Kidney capillary endothelial cell (primary cell): ENCODE results near the gene MICALL2.
A peak's percentile ranks its signal among the peaks of the same experiment; 100 is the strongest.

Experiments
- DNase-seq: peaks from one replicate; pipeline ENCODE4 v3.0.0-alpha.2; 2018; ENCODE audit warnings: low spot score

Gene MICALL2

DNA sequence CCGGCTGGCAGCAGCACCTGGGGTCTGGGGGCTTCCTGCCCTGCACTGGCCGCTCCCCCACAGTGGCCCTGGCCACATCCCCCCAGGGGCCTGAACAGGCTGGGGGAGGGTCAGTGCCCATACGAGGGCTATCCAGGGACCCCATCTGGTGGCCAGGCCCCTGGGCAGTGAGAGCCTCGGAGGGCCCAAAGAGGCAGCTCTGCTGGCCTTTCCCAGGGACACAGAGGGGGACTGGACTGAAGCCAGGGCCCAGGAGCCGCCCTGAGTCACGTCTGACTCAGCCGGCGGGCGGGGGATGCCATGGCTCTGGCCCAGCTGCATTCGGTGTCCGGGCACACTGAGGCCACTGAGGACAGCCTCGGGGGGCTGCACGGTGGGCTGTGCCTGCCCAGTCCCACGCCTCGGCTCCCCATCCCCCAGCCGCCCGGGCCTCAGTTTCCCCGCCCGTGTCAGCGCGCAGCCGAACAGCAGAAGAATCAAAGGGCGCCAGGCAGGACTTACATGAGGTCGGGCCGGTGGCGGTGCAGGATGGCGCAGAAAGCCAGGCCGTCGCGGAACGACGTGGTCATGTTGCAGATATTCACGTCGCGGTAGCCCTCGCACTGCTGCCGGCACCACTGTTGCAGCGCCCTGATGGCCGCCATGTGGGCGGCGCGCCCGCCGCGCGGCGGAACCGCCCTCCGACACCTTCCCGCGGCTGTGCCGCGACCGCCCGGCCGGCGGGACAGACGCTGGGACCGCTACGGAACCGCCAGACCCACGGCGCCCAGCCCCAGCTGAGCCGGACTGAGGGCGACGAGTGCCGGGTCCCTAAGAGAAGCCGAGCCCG lies at the start of gene MICALL2:
TSS of gene MICALL2 (minus strand) at position 788 of the 829 bp plus-strand sequence. CDS start at position 644, 144 bp downstream.
- DNase-seq, result peak; percentile 88

DNA sequence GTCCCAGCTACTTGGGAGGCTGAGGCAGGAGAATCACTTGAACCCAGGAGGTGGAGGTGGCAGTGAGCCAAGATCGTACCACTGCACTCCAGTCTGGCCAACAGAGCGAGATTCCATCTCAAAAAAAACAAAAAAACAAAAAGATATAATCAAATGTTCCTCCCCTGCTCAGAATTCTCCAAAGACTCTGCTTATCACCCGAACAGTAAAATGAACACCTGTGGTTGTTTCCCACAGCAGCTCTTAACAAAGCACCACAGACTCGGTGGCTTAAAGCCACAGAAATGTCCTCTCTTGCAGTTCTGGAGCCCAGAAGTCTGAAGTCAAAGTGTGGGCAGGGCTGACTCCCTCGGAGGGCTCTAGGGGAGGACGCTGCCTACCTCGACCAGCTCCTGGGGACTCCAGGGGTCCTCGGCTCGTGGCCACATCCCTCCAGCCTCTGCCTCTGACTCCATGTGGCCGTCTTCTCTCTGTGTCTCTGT lies 49.0 kb upstream of the MICALL2 start:
- no peak for DNase-seq

DNA sequence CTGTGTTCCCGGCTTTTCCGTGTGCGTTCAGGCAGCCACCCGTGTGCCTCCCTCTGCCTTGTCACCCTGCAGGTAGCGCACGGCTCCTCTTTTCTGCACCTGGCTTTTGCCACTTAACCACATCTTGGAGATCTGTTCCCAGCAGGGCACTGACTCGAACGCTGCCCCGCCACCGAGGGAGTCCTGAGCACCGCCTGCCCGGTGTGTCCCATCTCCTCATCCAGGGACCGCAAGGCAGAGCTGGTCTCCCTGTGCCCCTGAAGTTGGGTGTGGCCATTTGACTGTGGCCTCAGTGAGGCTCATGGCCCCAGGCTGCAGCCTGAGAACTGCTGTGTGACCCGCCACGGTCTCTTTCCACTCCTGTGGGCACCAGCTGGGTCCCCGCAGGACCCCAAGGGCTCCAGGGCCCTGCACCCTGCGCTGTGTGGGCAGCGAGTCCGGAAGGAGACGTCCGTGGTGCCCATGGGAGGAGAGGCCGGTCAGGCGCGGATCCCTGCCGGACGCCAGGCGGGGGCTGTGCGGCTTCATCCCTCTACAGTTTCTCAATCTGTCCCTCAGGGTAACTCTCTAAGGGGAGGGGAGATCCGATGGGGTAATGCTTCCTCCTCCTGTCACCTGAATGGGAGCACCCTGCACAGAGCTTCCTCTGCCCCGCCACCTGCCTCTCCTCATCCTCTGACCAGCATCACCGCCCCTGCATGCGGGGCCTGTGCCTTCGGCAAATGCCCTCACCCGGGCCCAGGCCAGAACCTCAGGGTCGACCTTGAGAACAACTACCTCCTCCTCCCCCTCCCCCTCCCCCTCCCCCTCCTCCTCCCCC lies 46.7 kb upstream of the MICALL2 start:
- no peak for DNase-seq

DNA sequence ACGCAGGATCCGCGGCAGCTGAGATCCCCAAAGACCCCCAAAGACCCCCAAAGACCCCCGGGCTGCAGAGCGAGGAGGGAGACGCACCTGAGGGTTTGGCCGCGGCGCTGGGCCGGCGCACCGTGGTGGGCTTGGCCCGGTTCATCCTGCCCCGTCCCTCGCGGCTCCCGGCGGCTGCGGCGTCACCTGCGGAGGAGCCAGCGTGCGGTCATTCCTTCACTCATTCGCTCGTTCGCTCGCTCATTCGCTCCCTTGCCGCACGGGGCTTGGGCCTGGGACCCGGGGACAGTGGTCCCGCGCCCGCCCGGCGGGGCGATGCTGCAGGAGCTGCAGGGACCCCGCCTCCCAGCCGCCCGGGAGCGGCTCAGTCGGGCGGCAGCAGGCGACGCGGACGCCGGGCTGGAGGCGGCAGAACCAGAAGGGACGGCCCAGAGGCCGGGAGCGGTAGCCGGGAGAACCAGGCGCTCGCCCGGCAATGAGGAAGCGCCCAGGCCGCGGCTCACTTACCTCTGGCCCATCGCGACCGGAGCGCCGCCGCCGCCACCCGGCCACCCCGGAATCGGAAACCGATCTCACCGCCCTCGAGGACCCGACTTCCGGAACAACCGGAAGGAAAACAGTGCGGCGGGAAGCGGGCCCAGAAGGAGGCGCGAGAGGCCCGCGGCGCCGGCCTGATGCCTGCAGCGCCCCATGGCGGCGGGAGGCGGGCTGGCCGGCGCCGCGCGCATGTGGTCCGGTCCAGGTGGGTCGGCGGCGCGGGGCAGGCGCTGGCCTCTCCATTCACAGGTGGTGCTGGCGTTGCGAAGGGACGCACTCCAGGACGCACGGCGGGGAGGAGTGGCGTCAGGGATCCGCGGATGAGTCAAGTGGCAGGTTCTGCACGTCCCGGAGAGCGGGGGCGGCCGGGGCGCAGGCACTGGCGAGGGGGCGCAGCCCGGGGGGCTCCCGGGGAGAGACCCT lies 44.8 kb upstream of the MICALL2 start, which contains the start of gene INTS1:
TSS of gene INTS1 (minus strand) at position 574 of the 960 bp plus-strand sequence. CDS start at position 145, 429 bp downstream.
- DNase-seq, result peak; percentile 89

DNA sequence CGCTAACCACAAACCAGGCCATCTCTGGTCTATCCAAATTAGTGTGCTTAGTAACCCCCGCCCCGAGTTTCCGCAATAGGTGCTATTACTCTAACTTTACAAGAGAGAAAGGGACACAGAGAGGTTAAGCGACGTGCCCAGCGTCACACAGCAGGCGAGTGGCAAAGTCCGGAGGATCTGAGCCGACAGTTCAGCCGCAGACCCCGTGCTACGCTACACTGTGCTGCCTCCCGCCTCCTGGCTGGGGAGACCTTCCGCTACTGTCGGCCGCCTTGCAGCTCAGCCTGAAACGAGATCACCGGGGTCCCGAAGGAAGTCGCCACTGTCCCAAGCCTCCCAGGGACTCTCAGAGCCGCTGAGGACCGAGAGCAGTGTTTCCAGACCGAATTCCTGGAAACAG lies 44.1 kb upstream of the MICALL2 start:
- no peak for DNase-seq

DNA sequence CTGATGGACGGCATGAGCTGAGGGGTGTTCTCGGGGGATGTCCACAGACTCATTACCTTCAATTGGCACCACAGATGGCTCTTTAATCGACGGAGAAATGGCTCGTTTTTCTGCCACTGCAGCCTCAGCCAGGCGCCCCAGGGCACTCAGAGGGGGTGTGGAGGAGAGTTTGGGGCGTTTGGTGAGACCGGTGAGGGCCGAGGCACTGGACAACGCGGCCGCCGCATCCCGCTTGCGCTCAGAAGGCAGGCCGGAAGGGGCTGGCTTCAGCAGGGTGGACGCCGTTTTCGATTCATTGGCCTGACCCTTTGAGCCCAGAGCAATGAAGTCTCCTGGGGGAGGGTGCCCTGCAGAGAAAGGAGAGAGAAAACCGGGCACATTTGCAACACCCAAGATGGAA lies 43.6 kb upstream of the MICALL2 start:
- DNase-seq, result no peak

DNA sequence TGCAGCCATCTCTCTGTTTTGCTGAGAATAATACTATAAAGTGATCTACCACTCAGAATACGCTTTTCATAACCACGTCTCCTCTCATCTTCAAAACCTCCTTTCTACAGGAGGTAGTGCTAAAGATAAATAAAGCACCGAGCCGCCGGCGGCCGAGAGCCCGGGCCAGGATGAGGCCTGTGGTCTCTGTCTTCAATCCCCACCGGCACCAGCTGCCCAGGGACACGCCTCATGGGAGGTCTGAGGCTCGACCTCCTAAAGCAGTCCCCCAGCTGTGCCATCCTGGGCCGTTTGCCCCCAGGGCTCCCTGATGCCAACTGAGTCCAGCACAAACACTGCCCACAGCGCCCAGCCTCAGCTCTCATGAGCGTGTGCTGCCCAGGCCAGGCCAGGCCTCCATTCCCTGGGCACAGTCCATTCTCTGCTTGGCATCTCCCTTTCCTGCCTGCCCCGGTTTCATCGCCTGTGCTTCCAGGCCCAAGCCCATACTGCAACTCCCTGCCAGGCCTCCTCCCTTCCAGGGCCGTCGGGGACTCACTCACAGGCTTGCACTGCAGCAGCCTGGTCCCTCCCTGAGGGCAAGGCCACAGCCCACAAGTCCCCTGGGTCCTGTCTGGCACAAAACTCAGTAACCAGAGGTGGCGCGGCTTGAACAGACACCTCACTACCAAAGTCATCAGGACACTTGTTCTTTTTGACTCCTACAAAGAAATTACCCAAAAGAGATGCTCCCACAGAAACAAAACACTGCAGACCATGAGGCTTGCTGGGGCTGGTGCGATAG lies 42.4 kb upstream of the MICALL2 start:
- no peak for DNase-seq

DNA sequence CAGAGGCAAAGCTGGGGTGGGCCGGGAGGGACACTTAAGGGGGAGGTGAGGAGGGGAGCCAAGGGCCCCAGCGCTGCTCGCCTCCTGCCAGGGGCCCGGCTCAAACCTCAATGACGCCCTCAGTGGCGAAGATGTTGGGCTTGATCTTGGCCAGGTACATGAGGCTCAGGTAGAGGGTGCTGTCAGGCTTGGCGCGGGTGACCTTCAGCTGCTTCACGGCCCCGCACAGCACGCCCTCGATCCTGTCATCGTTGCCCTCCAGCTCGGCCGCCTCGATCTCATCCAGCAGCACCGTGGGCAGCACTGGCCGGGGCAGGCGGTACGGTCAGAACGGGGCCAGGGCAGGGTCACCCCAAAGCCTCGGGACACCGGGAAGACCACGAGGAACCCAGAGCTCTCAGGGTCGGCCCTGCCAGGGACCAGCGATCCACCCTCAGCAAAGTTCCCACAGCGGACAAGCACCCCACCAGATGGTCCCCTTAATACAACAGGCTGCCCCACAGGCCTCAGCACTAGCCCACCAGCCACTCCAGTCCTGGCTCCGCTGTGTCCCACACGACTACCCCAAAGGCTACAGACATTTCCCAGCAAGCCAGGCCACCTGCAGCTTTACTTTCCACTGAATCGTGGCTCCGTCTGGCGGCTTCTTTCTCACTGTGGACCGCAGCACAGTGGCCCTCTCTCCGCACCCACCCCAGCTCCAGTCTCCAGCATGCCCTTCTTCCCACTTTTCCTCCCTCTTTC lies 41.0 kb upstream of the MICALL2 start:
- DNase-seq, result no peak

DNA sequence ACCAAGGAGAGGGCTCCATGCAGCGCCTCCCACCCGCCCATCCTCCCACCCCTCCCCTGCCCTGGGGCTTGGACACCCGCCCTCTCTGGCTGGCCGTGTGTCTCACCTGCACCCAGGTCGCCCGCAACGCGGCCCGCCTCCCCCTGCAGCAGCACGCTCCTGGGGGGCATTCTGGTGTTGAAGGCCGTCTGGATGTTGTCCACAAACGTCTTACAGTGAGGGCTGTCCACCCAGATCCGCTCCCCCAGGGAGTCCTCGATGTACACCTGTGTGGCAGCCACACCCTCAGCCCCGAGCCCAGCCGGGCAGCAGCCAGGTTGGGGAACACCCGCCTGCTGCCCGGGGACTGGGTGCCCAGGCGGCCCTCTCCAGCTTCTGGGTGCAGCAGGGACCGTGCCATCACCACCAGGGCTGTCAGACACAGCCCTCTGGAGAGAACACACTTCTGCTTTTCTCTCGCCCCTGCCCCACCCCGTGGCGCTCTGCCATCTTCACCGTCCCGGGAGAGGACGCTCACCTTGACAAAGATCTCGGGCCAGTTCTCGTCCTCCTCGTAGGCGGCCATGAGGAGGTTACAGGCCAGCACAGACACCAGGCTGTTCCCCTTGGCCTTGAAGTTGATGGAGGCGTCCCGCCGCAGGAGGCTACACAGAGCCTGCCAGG lies 40.2 kb upstream of the MICALL2 start:
- DNase-seq, result no peak

DNA sequence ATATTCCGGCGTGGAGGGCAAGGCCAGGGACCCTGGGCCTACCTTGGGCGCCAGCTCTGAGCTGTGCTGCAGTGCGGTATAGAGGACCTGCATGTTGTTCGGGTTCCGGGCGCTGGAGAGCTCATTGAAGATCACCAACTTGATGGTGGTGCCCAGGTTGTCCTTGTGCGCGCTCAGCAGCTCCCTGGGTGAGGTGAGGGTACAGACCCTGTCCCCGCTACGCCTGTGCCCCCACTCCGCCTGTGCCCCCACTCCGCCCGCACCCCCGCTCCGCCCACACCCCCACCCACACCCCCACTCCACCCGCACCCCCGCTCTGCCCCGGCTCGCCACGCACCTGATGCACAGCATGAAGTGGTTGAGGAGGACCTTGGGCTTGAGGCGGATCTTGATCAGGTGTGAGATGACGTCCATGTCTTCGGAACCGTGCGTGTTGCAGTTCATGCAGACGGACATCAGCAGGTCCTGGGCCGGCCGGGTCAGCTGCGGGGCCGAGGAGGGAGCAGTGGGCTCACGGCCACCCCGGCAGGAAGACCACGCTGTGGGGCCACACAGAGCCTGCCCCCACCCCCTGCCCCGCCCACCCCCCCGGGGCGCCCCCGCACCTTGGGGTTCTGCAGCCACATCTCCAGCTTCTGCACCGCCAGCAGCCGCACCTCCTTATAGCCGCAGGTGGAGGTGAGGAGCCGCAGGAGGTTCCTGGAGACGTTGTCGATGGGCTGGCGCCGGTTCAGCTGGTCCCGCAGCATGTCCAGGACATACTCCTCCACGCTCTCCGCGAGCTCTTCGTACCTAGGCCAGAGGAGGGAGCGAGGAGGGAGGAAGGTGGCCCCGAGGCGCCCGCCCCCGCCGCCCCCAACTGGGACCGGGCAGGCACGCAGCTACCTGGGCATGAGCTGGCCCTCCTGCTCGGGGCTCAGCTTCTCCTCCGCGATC lies 39.4 kb upstream of the MICALL2 start:
- DNase-seq, result no peak

DNA sequence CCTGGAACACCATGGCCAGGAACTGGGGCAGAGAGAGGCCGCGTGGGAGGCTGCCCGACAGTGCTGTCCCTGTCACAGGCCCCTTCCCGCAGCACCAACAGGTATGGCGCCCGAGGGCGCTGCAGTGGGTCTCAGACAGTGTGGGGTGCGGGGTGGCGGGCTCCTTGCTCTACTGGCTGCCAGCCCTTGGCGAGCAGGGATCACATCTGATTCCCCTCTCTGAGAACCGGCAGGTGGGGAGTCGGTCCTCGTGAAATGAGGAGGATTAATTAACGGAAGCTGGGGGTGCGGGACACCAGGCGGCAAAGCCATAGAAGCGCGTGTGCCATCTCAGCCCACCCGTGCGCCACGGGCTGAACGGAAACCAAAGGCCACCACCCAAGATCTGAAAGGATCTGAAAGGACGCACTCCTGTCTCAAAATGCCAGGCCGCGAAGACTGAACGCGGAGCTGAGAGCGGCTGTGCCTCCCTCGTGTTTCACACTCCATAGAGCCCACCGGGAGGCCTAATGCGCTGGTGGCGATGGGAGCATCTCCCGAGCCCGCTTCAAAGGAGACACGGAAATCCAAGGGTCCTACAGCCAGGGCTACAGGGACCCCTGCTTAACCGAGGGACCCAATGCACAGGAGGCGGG lies 38.1 kb upstream of the MICALL2 start:
- no peak for DNase-seq

DNA sequence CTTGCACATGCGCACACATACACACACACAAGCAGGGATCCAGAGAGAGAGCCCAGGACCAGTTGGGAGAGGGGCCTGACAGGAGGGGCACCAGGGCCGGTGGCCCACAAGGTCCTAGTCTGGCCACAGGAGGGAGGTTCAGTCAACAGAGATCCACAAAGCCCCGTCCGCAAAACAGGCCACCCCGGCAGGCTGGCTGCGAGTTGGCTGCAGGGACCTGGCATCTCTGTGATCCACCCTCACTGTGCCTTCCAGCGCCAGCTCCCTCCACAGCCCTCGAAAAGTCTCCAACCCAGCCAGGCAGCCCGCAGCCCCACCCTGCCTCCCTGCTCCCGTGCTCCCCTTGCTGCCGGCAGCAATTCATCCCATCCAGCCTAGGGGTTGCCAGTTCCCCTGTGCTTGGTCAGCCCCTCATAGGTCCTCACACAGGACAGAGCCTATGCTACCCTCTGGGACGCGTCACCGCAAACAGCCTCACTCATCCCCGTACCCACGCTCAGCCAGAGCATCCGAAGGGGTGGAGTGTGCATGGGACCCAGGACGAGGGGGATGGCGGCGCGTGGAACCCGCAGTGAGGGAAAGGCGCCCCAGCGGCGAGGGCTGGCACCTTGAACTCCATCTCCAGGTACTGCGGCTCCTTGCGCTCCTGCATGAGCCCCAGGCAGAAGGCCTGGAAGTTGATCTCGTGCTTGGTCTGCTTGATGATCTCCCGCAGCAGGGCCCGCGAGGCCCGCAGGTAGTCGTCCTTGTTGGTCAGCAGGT lies 37.4 kb upstream of the MICALL2 start:
- DNase-seq, result no peak

DNA sequence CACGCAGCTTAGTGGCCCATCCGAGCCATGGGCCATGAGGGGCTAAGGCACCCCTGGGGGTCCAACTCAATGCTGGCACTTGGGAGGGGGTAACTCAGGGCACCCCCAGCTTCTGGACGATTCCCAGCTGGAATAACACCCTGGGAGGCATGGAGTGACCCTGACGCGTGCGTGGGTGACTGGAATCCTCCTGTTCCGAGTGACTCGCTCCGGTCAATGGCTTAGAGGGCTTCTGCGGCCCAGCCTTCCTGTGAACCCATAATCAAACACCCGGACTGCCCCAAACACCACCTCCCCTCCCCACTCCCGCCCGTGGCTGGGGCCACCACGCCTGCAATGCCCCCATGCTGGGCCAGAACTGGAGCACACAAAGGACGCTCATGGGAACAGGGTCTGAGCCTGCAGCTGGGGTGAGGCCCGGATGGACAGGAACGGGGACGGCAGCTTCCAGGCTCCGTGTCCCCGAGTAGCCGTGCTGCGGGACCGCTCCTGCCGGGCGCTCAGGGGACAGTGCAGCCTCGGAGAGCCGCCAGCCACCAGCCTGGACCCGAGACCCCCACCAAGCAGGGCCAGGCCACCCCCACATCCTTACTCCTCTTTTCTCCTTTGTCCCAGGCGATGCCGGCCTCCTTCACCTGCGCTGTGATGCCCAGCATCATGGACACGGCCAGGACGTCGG lies 36.4 kb upstream of the MICALL2 start:
- DNase-seq, result no peak

DNA sequence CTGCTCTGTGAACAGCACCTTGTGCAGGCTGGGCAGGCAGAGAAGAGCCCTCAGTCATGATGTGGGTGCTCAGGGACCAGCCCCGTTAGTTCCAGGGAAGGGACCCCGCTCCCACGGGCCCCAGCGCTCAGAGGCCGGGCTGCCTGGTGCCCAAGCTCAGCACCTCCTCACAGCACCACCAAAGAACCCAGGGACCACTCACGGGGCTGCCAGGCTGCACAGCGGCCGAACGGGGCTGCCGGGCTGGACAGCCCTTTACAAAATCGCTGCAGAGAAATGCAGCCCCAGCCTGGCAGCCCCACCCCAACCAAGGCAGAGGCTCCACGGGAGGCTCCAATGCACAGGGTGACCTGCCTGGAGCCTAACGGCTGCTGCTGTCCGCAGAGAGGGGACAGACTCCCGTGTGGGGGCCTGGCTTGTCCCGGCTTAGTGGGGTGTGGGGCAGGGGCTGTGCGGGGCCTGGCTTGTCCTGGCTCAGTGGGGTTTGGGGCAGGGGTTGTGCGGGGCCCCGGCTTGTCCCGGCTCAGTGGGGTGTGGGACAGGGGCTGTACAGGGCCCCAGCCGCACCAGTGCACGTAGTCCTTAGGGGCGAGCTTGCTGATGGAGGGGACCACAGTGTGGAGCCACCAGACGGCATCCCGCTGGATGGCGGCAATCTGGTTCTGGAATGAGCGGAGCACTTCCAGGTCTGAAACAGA lies 35.7 kb upstream of the MICALL2 start:
- DNase-seq, result no peak

DNA sequence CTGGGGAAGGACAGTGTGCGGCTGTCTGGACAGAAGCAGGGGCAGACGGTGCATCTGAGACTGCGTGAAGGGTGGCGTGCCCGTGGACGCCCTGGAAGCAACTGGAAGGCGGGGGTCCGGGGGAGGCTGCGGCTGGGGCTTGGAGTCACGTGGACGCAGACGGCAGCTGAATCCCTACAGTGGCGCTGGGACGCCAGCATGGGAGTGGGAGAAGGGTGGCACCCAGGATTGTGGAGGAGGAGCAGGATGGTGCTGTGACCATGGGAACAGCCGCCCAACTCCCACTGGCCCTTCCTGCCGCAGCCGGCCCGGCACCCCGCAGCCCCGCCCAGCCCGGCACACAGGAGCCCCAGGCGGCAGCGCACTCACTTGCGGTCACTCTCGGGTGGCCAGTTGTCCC lies 35.2 kb upstream of the MICALL2 start:
- DNase-seq, result no peak

DNA sequence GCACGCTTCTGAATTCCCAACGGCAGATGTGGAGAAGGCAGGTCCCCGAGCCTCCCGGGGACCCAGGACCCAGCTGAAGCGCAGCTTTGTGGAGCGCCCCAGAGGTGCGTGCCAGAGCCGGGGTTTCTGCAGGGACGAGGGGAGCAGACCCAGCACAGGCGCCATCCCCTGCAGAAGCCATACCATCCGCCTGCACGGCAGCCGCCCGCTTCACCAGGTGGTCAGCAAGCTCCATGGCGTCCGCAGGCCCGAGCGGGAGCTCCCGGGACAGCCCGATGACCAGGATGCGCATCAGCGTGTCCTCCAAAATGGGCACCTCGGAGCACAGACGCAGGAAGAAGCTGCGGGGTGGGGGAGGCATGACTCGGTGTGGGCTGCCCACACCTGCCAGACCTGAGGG lies 34.3 kb upstream of the MICALL2 start:
- no peak for DNase-seq
